Measurements from ENCODE around the gene LAP3.
A peak's percentile ranks its signal among the peaks of the same experiment; 100 is the strongest.

LAP3 gene

DNA sequence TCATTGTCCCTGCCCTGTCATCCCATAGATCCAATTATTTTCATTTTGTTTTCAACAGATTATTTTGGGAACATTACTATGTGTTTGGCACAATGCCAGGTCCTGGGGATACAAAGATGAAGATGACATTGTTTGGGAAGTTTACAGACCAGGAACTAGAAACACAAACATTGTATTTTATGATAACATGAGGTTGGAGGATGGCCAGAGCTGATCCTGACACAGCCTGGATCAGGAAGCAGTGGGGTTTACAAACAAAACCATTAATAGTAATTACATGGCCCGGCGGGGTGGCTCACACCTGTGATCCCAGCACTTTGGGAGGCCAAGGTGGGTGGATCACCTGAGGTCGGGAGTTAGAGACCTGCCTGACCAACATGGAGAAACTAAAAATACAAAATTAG, 32.2 kb upstream of the LAP3 start:
- Histone ChIP-seq H3K9me3 (replicated peaks in 1 of 2; ENCODE audit: control insufficient read depth in 2 of 2, insufficient read depth in 1 of 2, low read depth in 1 of 2, low read length in 2 of 2) (no peaks in the 10 kb centered on the region), H3K36me3 (replicated peaks in 1 of 2; ENCODE audit: control insufficient read depth in 2 of 2, insufficient read depth in 2 of 2, low read length in 2 of 2) (no peaks in the 10 kb centered on the region), H2BK120ac (ENCODE audit: low read depth, low read length) (no peak overlapping the region), H3K27ac (replicated peaks; ENCODE audit: low read length) (no peak overlapping the region), H3K4me3 (ENCODE audit: low read length in 2 of 2) (no peak overlapping the region), H2BK15ac (ENCODE audit: low read length) (no peak overlapping the region), H3K14ac (ENCODE audit: low read length) (no peak overlapping the region), H3K4ac (ENCODE audit: low read length) (no peak overlapping the region), H2BK12ac (ENCODE audit: low read length) (no peak overlapping the region), H3K4me2 (ENCODE audit: insufficient read depth, low read length, poor library complexity, severe bottlenecking) (no peak overlapping the region), H4K8ac (ENCODE audit: low read depth, low read length) (no peak overlapping the region), H3K4me1 (ENCODE audit: control insufficient read depth in 2 of 2, insufficient read depth in 1 of 2, low read depth in 1 of 2, low read length in 2 of 2) (peaks cover 0 to 4% of the 10 kb centered on the region in 2 donors), H2AFZ (ENCODE audit: low read length) (no peak overlapping the region), H3K23ac (ENCODE audit: low read depth, low read length, poor library complexity) (no peak overlapping the region), H4K91ac (ENCODE audit: low read depth, low read length, poor library complexity) (no peak overlapping the region), H3K27me3 (ENCODE audit: control insufficient read depth in 3 of 3, insufficient read depth in 3 of 3, low read depth in 1 of 3, low read length in 3 of 3) (no peaks in the 10 kb centered on the region), H3K79me1 (ENCODE audit: low read depth, low read length) (no peaks in the 10 kb centered on the region), H3K18ac (ENCODE audit: low read length) (no peak overlapping the region), H2BK5ac (ENCODE audit: low read length) (no peak overlapping the region), H2AK5ac (ENCODE audit: low read depth, low read length) (no peak overlapping the region), H3K9ac (ENCODE audit: low read depth, low read length, poor library complexity) (no peak overlapping the region)
- WGBS, 2 donors (ENCODE audit: extremely low coverage in 2 of 2, insufficient read length in 2 of 2, insufficient replicate concordance in 1 of 2): no CpG with 5 or more reads among the region's 3 CpGs
- no peak for DNase-seq (ENCODE audit: low spot score)

DNA sequence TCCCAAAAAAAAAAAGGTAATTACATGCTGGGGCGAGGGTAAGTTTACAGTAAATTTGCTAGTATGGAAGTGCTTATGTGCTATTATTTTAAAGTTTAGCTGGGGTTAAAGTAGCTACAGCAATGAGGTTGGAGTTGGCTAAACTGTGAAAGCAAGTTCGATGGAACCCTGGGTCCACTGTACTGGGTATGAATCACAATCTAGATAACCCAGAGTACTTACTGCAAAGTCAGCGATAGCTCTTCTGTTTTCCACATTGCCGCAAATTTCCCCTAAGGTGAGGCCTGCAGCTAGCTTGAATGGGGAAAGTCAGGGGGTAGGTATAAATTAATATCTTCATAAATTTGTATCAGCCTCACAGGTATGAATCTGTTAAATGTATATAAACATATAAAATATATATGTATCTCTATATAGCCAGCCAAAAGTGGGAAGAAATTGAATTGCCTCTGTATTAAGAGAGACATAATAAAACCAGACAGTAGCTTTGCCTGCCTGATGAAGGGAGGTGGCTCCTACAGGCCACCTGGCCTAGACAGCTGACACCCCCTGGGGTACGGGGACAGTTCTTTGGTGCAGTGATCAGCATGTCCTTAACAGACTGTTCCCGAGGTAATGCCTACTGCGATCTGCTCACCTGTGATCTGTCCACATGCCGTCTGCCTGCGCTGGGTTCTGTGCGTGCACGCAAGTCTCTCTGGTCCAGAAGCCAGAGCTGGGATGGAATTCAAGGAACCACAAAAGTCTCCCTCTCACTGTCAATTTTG, 31.4 kb upstream of the LAP3 start:
- no peak overlapping the region for H3K27ac ChIP-seq (replicated peaks; ENCODE audit: low read length)
- H3K9me3 ChIP-seq (replicated peaks in 1 of 2; ENCODE audit: control insufficient read depth in 2 of 2, insufficient read depth in 1 of 2, low read depth in 1 of 2, low read length in 2 of 2): no peaks in the 10 kb centered on the region
- no peak overlapping the region for H4K8ac ChIP-seq (ENCODE audit: low read depth, low read length)
- no peaks in the 10 kb centered on the region for H3K79me1 ChIP-seq (ENCODE audit: low read depth, low read length)
- H3K36me3 ChIP-seq (replicated peaks in 1 of 2; ENCODE audit: control insufficient read depth in 2 of 2, insufficient read depth in 2 of 2, low read length in 2 of 2): no peaks in the 10 kb centered on the region
- H2BK120ac ChIP-seq (ENCODE audit: low read depth, low read length): no peak overlapping the region
- H2BK12ac ChIP-seq (ENCODE audit: low read length): no peak overlapping the region
- H3K23ac ChIP-seq (ENCODE audit: low read depth, low read length, poor library complexity): no peak overlapping the region
- no peak overlapping the region for H2BK5ac ChIP-seq (ENCODE audit: low read length)
- no peaks in the 10 kb centered on the region for H3K27me3 ChIP-seq (ENCODE audit: control insufficient read depth in 3 of 3, insufficient read depth in 3 of 3, low read depth in 1 of 3, low read length in 3 of 3)
- H3K9ac ChIP-seq (ENCODE audit: low read depth, low read length, poor library complexity): no peak overlapping the region
- H3K4me3 ChIP-seq (ENCODE audit: low read length in 2 of 2): no peak overlapping the region
- H2AFZ ChIP-seq (ENCODE audit: low read length): no peak overlapping the region
- H3K4ac ChIP-seq (ENCODE audit: low read length): no peak overlapping the region
- no peak for DNase-seq (ENCODE audit: low spot score)
- WGBS, 2 donors (ENCODE audit: extremely low coverage in 2 of 2, insufficient read length in 2 of 2, insufficient replicate concordance in 1 of 2): no CpG with 5 or more reads among the region's 11 CpGs
- no peak overlapping the region for H2AK5ac ChIP-seq (ENCODE audit: low read depth, low read length)
- H2BK15ac ChIP-seq (ENCODE audit: low read length): no peak overlapping the region
- no peak overlapping the region for H4K91ac ChIP-seq (ENCODE audit: low read depth, low read length, poor library complexity)
- no peak overlapping the region for H3K4me2 ChIP-seq (ENCODE audit: insufficient read depth, low read length, poor library complexity, severe bottlenecking)
- peaks cover 0 to 4% of the 10 kb centered on the region in 2 donors for H3K4me1 ChIP-seq (ENCODE audit: control insufficient read depth in 2 of 2, insufficient read depth in 1 of 2, low read depth in 1 of 2, low read length in 2 of 2)
- no peak overlapping the region for H3K14ac ChIP-seq (ENCODE audit: low read length)
- no peak overlapping the region for H3K18ac ChIP-seq (ENCODE audit: low read length)

- Histone ChIP-seq H3K36me3 (replicated peaks in 1 of 2; ENCODE audit: control insufficient read depth in 2 of 2, insufficient read depth in 2 of 2, low read length in 2 of 2) (no peaks in the 10 kb centered on the region), H3K4me1 (ENCODE audit: control insufficient read depth in 2 of 2, insufficient read depth in 1 of 2, low read depth in 1 of 2, low read length in 2 of 2) (peaks cover 0 to 4% of the 10 kb centered on the region in 2 donors), H2AK5ac (ENCODE audit: low read depth, low read length) (no peak overlapping the region), H3K9ac (ENCODE audit: low read depth, low read length, poor library complexity) (no peak overlapping the region), H3K79me1 (ENCODE audit: low read depth, low read length) (no peaks in the 10 kb centered on the region), H4K8ac (ENCODE audit: low read depth, low read length) (no peak overlapping the region), H2AFZ (ENCODE audit: low read length) (peak overlapping the region; percentile 11), H3K23ac (ENCODE audit: low read depth, low read length, poor library complexity) (no peak overlapping the region), H3K4me3 (ENCODE audit: low read length in 2 of 2) (no peak overlapping the region), H3K14ac (ENCODE audit: low read length) (no peak overlapping the region), H3K4ac (ENCODE audit: low read length) (no peak overlapping the region), H2BK12ac (ENCODE audit: low read length) (no peak overlapping the region), H3K9me3 (replicated peaks in 1 of 2; ENCODE audit: control insufficient read depth in 2 of 2, insufficient read depth in 1 of 2, low read depth in 1 of 2, low read length in 2 of 2) (no peaks in the 10 kb centered on the region), H2BK15ac (ENCODE audit: low read length) (no peak overlapping the region), H3K27me3 (ENCODE audit: control insufficient read depth in 3 of 3, insufficient read depth in 3 of 3, low read depth in 1 of 3, low read length in 3 of 3) (no peaks in the 10 kb centered on the region), H2BK5ac (ENCODE audit: low read length) (no peak overlapping the region), H2BK120ac (ENCODE audit: low read depth, low read length) (no peak overlapping the region), H3K27ac (replicated peaks; ENCODE audit: low read length) (no peak overlapping the region), H3K4me2 (ENCODE audit: insufficient read depth, low read length, poor library complexity, severe bottlenecking) (no peak overlapping the region), H3K18ac (ENCODE audit: low read length) (no peak overlapping the region), H4K91ac (ENCODE audit: low read depth, low read length, poor library complexity) (no peak overlapping the region)
- DNase-seq (ENCODE audit: low spot score): no peak
- WGBS, 2 donors (ENCODE audit: extremely low coverage in 2 of 2, insufficient read length in 2 of 2, insufficient replicate concordance in 1 of 2): no CpG with 5 or more reads among the region's 10 CpGs
These were observed 30.8 kb upstream of the LAP3 start for GRCh38 chr4:17546222-17546621.

DNA sequence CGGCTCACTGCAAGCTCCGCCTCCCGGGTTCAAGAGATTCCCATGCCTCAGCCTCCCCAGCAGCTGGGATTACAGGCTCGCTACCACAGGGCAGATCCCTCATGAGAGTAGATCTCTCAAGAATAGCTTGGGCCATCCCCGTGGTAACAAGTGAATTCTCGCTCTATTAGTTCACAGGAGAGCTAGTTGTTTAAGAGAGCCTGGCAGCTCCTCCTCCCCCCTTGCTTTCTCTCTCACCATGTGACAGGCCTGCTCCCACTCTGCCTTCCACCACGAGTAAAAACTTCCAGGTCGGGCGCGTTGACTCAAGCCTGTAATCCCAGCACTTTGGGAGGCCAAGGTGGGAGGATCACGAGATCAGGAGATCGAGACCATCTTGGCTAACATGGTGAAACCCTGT, 30.3 kb upstream of the LAP3 start:
- Histone ChIP-seq H3K4me1 (ENCODE audit: control insufficient read depth in 2 of 2, insufficient read depth in 1 of 2, low read depth in 1 of 2, low read length in 2 of 2) (peaks cover 0 to 4% of the 10 kb centered on the region in 2 donors), H3K27ac (replicated peaks; ENCODE audit: low read length) (no peak overlapping the region)

More for the DNA sequence above, 30.3 kb upstream of the LAP3 start:
- no CpG with 5 or more reads among the region's 12 CpGs for WGBS, 2 donors (ENCODE audit: extremely low coverage in 2 of 2, insufficient read length in 2 of 2, insufficient replicate concordance in 1 of 2)
- H3K23ac ChIP-seq (ENCODE audit: low read depth, low read length, poor library complexity): no peak overlapping the region
- H2BK12ac ChIP-seq (ENCODE audit: low read length): no peak overlapping the region
- no peaks in the 10 kb centered on the region for H3K36me3 ChIP-seq (replicated peaks in 1 of 2; ENCODE audit: control insufficient read depth in 2 of 2, insufficient read depth in 2 of 2, low read length in 2 of 2)
- DNase-seq (ENCODE audit: low spot score): no peak
- H3K79me1 ChIP-seq (ENCODE audit: low read depth, low read length): no peaks in the 10 kb centered on the region
- H4K8ac ChIP-seq (ENCODE audit: low read depth, low read length): no peak overlapping the region
- H3K9ac ChIP-seq (ENCODE audit: low read depth, low read length, poor library complexity): no peak overlapping the region
- H3K14ac ChIP-seq (ENCODE audit: low read length): no peak overlapping the region
- H3K9me3 ChIP-seq (replicated peaks in 1 of 2; ENCODE audit: control insufficient read depth in 2 of 2, insufficient read depth in 1 of 2, low read depth in 1 of 2, low read length in 2 of 2): no peaks in the 10 kb centered on the region
- no peak overlapping the region for H3K18ac ChIP-seq (ENCODE audit: low read length)
- H3K4me2 ChIP-seq (ENCODE audit: insufficient read depth, low read length, poor library complexity, severe bottlenecking): no peak overlapping the region
- H2BK15ac ChIP-seq (ENCODE audit: low read length): no peak overlapping the region
- no peak overlapping the region for H2BK120ac ChIP-seq (ENCODE audit: low read depth, low read length)
- H4K91ac ChIP-seq (ENCODE audit: low read depth, low read length, poor library complexity): no peak overlapping the region
- no peaks in the 10 kb centered on the region for H3K27me3 ChIP-seq (ENCODE audit: control insufficient read depth in 3 of 3, insufficient read depth in 3 of 3, low read depth in 1 of 3, low read length in 3 of 3)
- peak overlapping the region; percentile 11 for H2AFZ ChIP-seq (ENCODE audit: low read length)
- H3K4ac ChIP-seq (ENCODE audit: low read length): no peak overlapping the region
- no peak overlapping the region for H2BK5ac ChIP-seq (ENCODE audit: low read length)
- no peak overlapping the region for H2AK5ac ChIP-seq (ENCODE audit: low read depth, low read length)
- no peak overlapping the region for H3K4me3 ChIP-seq (ENCODE audit: low read length in 2 of 2)
